ENCODE measurements around the gene VPS54.
"Not testable (repeated sequence)": the region's sequence is repeated elsewhere in the genome, so short reads cannot be mapped to it uniquely, and the experiment has no call there.

The VPS54 gene

DNA sequence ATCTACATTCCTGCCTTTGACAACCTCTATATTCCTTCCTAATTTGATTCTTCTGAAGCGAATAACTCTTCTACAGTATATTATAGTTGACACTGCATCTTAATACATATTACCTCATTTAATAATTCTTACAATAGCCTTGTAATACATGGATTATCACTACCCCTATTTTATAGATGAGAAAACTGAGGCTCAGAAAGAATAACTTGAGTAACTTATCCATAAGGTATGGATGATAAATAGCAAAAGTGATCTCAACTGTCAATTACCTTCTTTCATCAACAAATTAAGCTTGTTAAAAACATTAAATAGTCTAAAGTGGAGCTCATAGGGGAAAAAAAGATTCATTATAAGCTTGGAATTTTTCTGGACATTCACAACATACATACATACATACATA is 4.6 kb downstream of the VPS54 start:
- no peak for DNase-seq
- TF ChIP-seq GATA1 (IDR thresholded peaks at IDR 0.05; ENCODE audit: low read depth, low read length) (no peak), POLR2A (IDR thresholded peaks at IDR 0.05; ENCODE audit: low read length) (no peak)

GRCh38 chr2:64013053-64013452 is 6.2 kb downstream of the VPS54 start:
- DNase-seq: peak; percentile 42 to 62
- TF ChIP-seq GATA1 (IDR thresholded peaks at IDR 0.05; ENCODE audit: low read depth, low read length): no peak
- TF ChIP-seq POLR2A (IDR thresholded peaks at IDR 0.05; ENCODE audit: low read length): no peak

DNA sequence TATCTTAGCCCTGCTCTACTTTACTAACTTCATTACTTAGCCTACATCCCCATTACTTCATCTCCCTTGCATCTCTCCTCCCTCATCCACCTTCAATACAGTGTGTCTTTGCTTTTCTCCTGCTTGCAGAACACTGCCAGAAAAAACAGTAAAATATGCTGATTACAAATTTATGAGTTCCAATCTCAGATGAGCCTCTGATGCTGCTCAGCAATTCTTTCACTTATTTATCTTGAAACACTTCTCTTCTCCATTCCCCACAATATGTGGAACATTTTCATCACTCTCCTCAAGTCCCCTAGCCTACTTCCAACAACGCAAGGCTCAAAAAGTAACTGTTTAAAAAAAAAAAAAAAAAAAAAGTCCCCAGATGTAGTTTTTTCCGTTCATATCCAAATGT is 7.1 kb downstream of the VPS54 start:
- TF ChIP-seq GATA1 (IDR thresholded peaks at IDR 0.05; ENCODE audit: low read depth, low read length) (no peak), POLR2A (IDR thresholded peaks at IDR 0.05; ENCODE audit: low read length) (no peak)
- no peak for DNase-seq

- TF ChIP-seq POLR2A (IDR thresholded peaks at IDR 0.05; ENCODE audit: low read length) (no peak), GATA1 (IDR thresholded peaks at IDR 0.05; ENCODE audit: low read depth, low read length) (no peak)
- DNase-seq: no peak
Observed at GRCh38 chr2:64008434-64009009, 10.7 kb downstream of the VPS54 start.

DNA sequence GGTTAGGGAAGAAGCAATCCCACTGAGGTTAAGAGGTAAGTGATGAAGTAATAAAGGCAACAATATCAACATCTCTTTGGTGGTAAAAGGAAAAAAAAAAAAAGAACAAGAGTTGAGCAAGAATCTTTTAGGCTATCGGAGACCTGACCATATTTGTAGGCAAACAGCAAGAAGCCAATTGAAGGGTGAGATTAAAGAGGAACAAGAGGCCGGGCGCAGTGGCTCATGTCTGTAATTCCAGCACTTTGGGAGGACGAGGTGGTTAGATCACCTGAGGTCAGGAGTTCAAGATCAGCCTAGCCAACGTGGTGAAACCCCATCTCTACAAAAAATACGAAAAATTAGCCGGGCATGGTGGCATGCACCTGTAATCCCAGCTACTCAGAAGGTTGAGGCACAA is 11.3 kb downstream of the VPS54 start:
- TF ChIP-seq POLR2A (IDR thresholded peaks at IDR 0.05; ENCODE audit: low read length): no peak
- TF ChIP-seq GATA1 (IDR thresholded peaks at IDR 0.05; ENCODE audit: low read depth, low read length): no peak
- DNase-seq: no peak

DNA sequence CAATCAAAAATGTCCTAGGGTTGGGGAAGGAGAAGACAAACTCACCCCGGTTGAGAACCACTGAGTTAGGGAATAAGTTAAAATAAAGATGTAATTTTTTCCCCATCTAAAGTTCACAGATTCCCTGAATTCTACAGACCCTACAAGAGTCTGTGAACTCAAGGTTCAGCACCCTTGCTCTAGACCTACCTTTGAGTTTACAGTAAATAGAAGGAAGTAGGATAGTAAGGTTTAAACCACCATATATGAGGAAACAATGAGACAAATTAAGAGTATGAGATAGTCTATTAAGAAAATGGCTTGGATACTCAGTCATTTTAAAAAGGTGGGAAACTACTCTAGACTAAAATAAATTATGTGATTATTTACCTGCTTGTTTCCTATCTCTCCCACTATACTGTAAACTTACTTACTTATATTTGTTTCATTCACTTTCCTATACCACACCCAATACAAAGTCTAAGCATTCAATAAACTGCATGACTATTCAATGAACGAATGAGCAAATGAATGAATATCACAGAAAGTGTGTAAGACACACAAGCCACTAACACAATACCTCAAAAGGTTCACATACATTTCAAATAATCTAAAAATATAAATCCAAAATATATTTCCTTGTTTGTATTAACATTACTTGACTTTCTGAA is 13.4 kb downstream of the VPS54 start:
- no peak for DNase-seq
- TF ChIP-seq GATA1 (IDR thresholded peaks at IDR 0.05; ENCODE audit: low read depth, low read length): no peak
- TF ChIP-seq POLR2A (IDR thresholded peaks at IDR 0.05; ENCODE audit: low read length): no peak

DNA sequence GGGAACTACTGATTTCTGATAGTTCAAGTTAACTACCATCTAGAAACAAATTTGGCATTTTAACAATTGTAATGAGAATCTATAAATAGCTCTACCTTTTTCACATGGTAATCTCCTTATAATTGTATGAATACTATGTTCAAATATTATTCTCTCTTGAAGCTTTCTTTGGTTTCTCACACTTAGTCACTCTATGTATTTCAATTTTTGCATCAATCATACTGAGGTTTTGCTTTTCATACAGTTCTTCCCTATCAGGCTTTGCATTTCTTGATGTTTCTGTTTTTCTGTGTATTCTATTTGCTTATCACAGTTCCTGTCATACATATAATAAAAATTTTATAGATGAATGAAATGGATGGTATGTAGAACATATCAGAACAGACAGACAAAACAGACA is 16.0 kb downstream of the VPS54 start:
- no peak for TF ChIP-seq POLR2A (IDR thresholded peaks at IDR 0.05; ENCODE audit: low read length)
- no peak for DNase-seq

- no peak for TF ChIP-seq GATA1 (IDR thresholded peaks at IDR 0.05; ENCODE audit: low read depth, low read length)
- TF ChIP-seq POLR2A (IDR thresholded peaks at IDR 0.05; ENCODE audit: low read length): no peak
- DNase-seq: no peak
Observed at GRCh38 chr2:64001382-64002101, 17.7 kb downstream of the VPS54 start.

GRCh38 chr2:64000630-64001381 is 18.4 kb downstream of the VPS54 start:
- TF ChIP-seq GATA1 (IDR thresholded peaks at IDR 0.05; ENCODE audit: low read depth, low read length) (no peak), POLR2A (IDR thresholded peaks at IDR 0.05; ENCODE audit: low read length) (no peak)

DNA sequence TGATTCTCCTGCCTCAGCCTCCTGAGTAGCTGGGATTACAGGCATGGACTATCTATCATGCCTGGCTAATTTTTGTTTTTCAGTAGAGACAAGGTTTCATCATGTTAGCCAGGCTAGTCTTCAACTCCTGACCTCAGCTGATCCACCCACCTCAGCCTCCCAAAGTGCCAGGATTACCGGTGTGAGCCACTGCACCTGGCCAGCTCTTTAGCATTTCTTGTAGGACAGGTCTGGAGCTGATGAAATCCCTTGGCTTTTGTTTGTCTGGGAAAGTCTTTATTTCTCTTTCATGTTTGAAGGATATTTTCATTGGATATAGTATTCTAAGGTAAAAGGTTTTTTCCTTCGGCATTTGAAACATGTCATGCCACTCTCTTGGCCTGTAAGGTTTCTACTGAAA is 20.2 kb downstream of the VPS54 start:
- TF ChIP-seq GATA1 (IDR thresholded peaks at IDR 0.05; ENCODE audit: low read depth, low read length): no peak
- TF ChIP-seq POLR2A (IDR thresholded peaks at IDR 0.05; ENCODE audit: low read length): no peak
- no peak for DNase-seq

More at GRCh38 chr2:64000630-64001381, 18.4 kb downstream of the VPS54 start:
- DNase-seq: no peak

GRCh38 chr2:63996582-63997198 is 22.5 kb downstream of the VPS54 start:
- DNase-seq: not testable (repeated sequence)

- not testable (repeated sequence) for DNase-seq
Observed at GRCh38 chr2:63994329-63995070, 24.7 kb downstream of the VPS54 start.

DNA sequence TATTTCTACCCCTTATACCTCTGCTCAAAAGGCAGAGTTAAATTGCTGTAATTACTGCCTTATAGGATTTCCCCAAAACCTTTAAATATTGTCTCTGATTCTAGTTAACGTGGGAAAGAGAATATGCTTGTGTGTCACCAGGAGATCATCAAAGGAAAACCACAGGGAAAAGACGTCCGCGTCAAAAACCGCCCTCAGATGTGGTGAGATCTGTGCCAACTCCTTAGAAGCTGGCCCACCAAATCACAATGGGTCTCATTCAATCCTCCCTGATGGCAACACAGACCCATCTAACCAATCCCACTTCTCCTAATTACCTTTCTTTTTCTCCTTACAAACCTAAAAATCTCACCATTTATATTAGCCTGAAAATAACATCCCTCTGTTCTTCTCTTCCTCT is 25.4 kb downstream of the VPS54 start:
- DNase-seq: no peak
- TF ChIP-seq GATA1 (IDR thresholded peaks at IDR 0.05; ENCODE audit: low read depth, low read length): no peak
- no peak for TF ChIP-seq POLR2A (IDR thresholded peaks at IDR 0.05; ENCODE audit: low read length)

DNA sequence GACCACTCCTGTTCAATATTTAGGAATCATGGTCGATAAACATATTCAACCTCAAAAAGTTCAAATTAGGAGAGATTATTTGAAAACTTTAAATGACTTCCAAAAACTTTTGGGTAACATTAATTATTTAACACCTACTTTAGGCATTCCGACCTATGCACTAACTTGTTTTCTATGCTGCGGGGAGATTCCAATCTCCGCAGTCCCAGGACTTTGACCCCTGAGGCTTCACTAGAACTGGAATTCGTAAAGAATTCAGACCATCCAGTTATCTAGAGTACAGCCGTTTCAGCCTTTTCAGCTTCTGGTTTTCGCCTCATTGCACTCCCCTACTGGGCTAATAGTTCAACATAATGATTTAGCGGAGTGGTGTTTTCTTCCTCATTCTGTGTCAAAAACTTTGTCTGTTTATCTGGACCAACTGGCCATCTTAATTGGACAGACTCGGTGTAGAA is 26.1 kb downstream of the VPS54 start:
- not testable (repeated sequence) for DNase-seq

All from erythroblast (primary cell).